GM19035 (cell line): ENCODE data around the gene CRTC1.

Experiments
- ATAC-seq: cut with Tn5 transposase; IDR thresholded peaks from one replicate; pipeline ENCODE4 v1.9.1; 2021; ENCODE audit not compliant: unreplicated experiment

Gene CRTC1

GRCh38 chr19:18780631-18781030, 97.2 kb downstream of the CRTC1 start:
- ATAC-seq: no peak

DNA sequence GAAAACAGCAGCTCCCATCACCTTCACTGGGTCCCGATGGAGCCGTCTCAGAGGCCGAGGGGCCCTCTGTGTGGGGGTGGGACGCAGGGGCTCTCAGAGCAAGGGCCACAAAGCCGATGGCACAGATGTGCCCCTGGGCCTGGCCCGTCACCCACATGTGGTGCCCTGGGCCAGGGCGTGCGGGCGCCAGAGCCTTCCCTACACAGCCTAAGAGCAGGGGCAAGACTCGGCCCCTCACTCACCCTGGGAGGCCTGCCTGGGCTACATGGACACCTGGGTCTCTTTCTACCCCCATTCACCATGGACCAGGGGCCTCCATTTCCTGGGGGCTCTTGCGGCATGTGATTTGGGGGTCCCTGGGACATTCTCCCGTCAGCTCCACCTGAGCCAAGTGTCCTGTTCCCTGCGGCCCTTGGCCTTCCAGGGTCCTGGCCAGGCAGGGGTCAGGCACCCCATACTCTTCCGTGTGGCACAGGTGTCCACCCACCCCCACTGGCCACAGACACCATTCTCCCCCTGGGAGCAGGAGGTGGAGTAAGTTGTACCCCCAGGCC, 97.6 kb downstream of the CRTC1 start:
- ATAC-seq: no peak

DNA sequence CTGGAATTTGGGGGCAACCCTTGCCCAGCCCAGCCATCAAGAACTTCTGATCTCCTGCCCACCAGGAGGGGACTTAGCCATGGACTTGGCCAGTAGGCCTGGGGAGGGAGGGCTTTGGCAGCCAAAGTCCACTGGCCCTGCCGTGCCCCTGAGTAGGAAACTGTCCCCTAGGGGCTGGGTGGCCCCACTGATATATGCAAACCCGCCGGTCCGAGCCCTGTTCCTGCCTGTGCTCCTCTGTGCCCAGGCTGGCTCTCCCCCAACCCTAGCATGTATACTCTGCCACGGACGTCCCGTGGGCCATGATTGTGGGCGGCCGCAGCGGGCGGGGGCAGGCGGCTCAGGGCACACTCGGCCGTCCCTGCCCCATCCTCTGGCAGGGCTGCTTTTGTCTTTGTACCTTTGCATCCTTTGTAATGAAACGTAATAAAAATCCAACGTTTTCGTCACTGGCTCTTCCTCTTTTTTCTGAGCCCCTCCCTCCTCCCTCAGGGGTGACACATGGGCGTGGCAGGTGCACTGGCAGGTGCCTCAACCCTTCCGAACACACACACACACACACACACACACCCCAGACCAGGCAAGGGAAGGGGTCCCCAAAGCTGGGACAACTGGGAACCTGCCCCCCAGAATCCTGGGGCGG, 98.5 kb downstream of the CRTC1 start:
- no peak for ATAC-seq

- no peak for ATAC-seq
These were observed 99.2 kb downstream of the CRTC1 start for GRCh38 chr19:18782559-18783225.

DNA sequence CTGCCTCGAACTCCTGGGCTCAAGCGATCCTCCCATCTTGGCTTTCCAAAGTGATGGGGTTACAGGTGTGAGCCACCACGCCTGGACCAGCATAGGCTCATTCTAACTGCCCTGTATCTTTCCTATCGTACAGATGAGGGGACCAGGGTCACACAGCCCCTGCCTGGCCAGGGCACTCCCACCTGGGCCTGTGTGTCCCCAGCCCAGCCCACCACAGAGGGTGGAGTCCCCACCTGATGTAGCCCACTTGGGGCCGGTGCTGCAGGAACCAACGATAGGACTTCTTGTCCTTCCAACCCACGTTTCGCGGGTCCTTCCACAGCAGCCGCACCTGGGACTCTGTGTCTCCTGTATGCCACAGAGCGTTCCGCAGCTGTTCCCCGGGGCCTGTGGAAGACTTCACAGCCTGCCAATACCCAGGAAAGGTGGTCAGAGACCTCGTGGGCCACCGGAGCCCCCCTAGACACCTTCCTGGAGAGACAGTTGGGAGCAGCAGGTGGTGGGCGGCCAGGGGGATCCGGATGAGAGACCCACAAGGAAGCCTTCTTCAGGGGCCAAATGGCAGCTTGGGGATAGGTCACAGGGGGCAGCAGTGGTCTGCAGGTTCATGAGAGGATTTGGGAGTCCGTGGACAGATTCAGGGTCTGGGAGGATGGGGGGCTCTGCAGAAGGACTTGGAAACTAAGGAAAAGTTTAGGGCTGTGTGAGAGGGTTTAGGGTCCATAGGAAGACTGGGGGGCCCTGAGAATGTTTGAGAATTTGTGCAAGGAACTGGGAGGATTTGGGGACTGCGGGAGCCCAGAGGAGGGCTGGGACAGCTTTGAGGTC, 100.7 kb downstream of the CRTC1 start:
- ATAC-seq: no peak

- no peak for ATAC-seq
These were observed 101.3 kb downstream of the CRTC1 start for GRCh38 chr19:18784786-18785120.

- no peak for ATAC-seq
These were observed 102.0 kb downstream of the CRTC1 start for GRCh38 chr19:18785179-18786124.

DNA sequence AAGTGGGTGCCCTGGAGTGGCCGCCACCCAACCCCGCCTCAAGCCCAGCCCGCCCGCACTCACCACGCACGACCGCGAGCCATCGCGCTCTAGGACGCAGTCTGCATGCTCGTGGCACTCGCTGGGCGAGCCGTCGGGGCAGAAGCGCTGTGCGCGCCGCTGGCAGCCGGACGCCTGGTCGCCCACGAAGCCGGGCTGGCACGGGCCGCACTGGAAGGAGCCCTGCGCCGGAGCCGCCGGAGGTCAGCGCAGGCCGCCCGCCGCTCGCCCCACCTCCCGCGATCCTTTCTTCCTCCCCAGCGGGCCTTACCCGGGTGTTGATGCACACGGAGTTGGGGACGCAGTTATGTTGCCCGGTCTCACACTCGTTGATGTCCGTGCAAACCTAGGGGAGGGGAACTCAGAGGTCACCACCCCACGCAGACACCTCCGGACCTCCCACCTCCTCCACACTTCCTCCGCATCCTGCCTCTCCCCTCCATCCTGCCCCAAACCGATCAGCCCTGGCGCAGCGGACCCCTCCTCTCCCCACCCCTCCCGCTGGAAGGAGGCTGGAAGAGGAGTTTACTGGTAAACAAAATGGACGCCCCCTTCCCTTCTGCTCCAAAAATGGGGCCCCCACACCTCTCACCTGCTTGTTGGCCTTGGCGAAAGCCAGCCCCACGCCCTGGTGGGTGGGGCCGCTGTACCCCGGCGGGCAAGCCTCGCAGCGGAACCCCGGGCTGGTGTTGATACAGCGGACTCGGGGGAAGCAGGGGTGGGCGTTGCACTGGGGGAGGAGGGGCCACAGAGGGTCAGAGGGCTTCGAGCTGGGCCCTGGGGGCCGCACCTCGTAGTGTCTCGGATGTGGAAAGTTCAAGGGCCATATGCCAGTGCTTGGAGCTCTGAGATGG, 105.3 kb downstream of the CRTC1 start:
- no peak for ATAC-seq

- no peak for ATAC-seq
These were observed 106.0 kb downstream of the CRTC1 start for GRCh38 chr19:18789422-18789869.

- ATAC-seq: no peak
These were observed 106.5 kb downstream of the CRTC1 start for GRCh38 chr19:18789883-18790565.

GRCh38 chr19:18790566-18791314, 107.3 kb downstream of the CRTC1 start, which contains the start of gene COMP:
COMP (minus strand) TSS chr19:18791305; CDS start chr19:18791269, 36 bp downstream.
- ATAC-seq: no peak

GRCh38 chr19:18791315-18791678, 107.8 kb downstream of the CRTC1 start:
- ATAC-seq: no peak

DNA sequence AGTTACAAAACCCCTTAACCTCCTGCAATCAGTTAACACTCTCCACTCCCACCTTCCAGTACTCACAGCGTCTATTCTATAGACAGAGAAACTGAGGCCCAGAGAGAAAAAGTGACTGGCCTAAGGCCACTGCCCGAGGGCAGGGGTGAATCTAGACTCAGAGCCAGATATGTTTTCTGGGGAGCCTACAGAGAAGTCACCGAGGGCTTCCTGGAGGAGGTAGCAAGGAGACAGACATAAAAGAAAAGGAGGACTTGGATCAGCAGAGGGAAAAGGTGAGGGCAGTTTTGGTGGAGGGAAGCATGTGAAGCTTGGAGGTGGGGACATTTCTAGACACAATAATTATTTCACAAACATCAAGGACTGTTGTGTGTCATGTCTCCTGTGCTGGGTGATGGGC, 109.2 kb downstream of the CRTC1 start:
- no peak for ATAC-seq

DNA sequence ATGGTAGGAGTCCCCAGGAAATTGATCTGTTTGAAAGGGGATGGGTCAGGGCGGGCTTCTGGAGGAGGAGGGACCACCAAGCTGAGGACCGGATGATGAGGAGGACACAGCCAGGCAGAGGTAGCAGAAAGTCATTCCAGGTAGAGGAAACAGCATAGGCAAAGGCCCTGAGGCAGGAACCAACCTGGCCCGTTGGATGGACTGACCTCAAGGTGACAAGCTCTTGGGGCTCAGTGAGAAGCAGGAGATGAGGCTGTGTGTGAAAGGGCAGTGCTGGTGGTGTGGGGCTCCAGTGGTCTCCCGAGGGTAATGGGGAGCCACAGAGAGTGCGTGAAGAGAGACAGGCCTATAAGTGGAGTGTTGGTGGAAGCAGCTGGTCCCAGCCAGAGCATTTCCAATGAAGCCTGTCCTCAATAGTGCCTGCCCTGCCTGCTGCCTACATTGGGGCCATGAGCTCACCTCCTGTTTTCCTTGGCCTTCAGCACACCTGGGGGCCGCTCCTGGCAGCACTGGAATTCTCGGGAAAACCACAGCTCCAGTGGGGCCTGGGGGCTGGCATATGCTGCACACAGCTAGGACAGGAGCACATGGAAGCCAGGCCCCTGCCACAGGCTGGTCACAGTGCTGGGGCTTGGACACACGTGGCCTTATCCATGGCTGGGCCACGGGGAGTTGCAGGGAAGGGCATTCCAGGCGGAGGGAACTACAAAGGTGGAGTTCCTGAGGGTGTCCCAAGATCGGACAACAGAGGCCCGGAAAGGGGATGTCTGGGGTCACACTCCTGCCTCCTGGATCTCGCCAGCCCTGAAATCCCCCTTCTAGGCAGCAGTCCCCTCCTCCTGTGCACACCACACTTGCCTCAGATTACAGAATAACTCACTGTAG, 109.9 kb downstream of the CRTC1 start:
- ATAC-seq: no peak

- no peak for ATAC-seq
These were observed 110.5 kb downstream of the CRTC1 start for GRCh38 chr19:18794029-18794313.

DNA sequence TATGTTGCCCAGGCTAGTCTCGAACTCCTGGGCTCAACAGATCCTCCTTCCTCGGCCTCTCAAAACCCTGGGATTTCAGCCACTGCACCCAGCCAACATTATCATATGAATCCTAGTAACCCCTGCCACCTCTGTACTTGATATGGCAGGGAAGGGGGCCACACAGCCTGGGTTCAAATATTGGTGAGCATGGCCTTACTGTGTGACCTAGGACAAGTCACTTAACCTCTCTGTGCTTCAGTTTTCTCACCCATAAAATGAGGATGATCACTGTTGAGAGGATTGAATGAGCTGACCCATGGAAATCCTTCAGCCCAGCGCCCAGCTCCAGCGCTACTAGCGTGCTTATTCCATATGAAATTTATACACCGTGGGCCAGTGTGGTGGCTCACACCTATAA, 111.2 kb downstream of the CRTC1 start:
- no peak for ATAC-seq

GRCh38 chr19:18795540-18795939, 112.1 kb downstream of the CRTC1 start:
- ATAC-seq: no peak

DNA sequence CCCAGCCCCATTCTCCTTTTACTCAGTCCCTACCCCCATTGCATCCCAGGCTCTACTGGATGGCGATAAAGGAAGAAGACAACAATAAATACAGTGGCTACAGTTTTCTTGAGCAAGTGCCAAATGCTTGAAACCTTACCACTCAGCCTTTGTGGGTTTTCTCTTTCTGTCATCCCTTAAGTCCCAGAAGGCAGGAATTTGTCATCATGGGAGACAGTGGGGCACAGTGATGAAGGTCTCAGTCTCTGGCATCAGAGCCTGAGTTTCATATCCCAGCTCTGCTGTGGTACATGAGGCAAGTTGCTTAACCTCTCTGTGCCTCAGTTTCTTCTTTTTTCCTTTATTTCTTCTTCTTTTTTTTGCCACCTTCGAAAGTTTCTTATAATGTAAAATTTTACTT, 112.8 kb downstream of the CRTC1 start:
- ATAC-seq: no peak
